ENCODE measurements around the gene SLC17A7. TPM values are rescaled to one million over a fixed set of nuclear protein-coding genes. Genes with fewer than 3 reads are reported as not detected.

The SLC17A7 gene
- total RNA-seq, 1 donor = not detected

- TF ChIP-seq CTCF (IDR thresholded peaks at IDR 0.05; ENCODE audit: insufficient read depth, low read length) = no peak
- no peak overlapping the region for H3K4me3 ChIP-seq (ENCODE audit: low read depth, low read length)
- no peak for DNase-seq (ENCODE audit: low read depth)
Measured at GRCh38 chr19:49432141-49433073, 8.9 kb downstream of the SLC17A7 start.

GRCh38 chr19:49431330-49431749 is 10.0 kb downstream of the SLC17A7 start:
- no peak for DNase-seq (ENCODE audit: low read depth)
- TF ChIP-seq CTCF (IDR thresholded peaks at IDR 0.05; ENCODE audit: insufficient read depth, low read length) = no peak
- no peak overlapping the region for H3K4me3 ChIP-seq (ENCODE audit: low read depth, low read length)

GRCh38 chr19:49430678-49431329 is 10.5 kb downstream of the SLC17A7 start:
- DNase-seq (ENCODE audit: low read depth) = no peak
- H3K4me3 ChIP-seq (ENCODE audit: low read depth, low read length) = no peak overlapping the region
- no peak for TF ChIP-seq CTCF (IDR thresholded peaks at IDR 0.05; ENCODE audit: insufficient read depth, low read length)

- no peak overlapping the region for H3K4me3 ChIP-seq (ENCODE audit: low read depth, low read length)
- no peak for DNase-seq (ENCODE audit: low read depth)
- no peak for TF ChIP-seq CTCF (IDR thresholded peaks at IDR 0.05; ENCODE audit: insufficient read depth, low read length)
Measured at GRCh38 chr19:49430172-49430677, 11.1 kb downstream of the SLC17A7 start.

GRCh38 chr19:49428547-49429451 is 12.5 kb downstream of the SLC17A7 start:
- DNase-seq (ENCODE audit: low read depth) = no peak
- no peak overlapping the region for H3K4me3 ChIP-seq (ENCODE audit: low read depth, low read length)
- TF ChIP-seq CTCF (IDR thresholded peaks at IDR 0.05; ENCODE audit: insufficient read depth, low read length) = no peak

GRCh38 chr19:49427855-49428546 is 13.3 kb downstream of the SLC17A7 start:
- H3K4me3 ChIP-seq (ENCODE audit: low read depth, low read length) = no peak overlapping the region
- no peak for TF ChIP-seq CTCF (IDR thresholded peaks at IDR 0.05; ENCODE audit: insufficient read depth, low read length)
- no peak for DNase-seq (ENCODE audit: low read depth)
